Left lung (tissue), 10 donors: Measurements from ENCODE around the gene CRHR2. TPM values are rescaled to one million over a fixed set of nuclear protein-coding genes. Genes with fewer than 3 reads are reported as not detected.

Experiments
- ATAC-seq: fragments of 200-7000 bp; cut with Tn5 transposase; one replicate; pipeline ENCODE4 v1.9.1; 2020; ENCODE audit warnings: moderate library complexity
- DNase-seq, 4 donors: peaks; one replicate each; pipeline ENCODE4 v3.0.0-alpha.2; 2013 to 2020
- H3K27ac ChIP-seq, 2 donors: fragments of 200-600 bp; sonication (generic) in 1 of 2; one replicate each; pipeline versions ENCODE4 v1.5.0 to v1.8.0; 2020 to 2021
- H3K27me3 ChIP-seq, 2 donors: fragments of 200-600 bp; sonication (generic) in 1 of 2; one replicate each; pipeline versions ENCODE4 v1.5.0 to v1.8.0; 2020 to 2021
- H3K36me3 ChIP-seq, 2 donors: fragments of 200-600 bp; sonication (generic) in 1 of 2; one replicate each; pipeline versions ENCODE4 v1.5.0 to v1.8.0; 2020 to 2021
- H3K4me1 ChIP-seq, 2 donors: fragments of 200-600 bp; one replicate each; pipeline ENCODE4 v1.8.0; 2021
- H3K4me3 ChIP-seq, 2 donors: fragments of 200-600 bp; sonication (generic) in 1 of 2; one replicate each; pipeline versions ENCODE4 v1.5.0 to v1.8.0; 2020 to 2021; ENCODE audit warnings: mild to moderate bottlenecking in 1 of 2
- H3K9me3 ChIP-seq, 2 donors: fragments of 200-600 bp; sonication (generic) in 1 of 2; one replicate each; pipeline versions ENCODE4 v1.5.0 to v1.8.0; 2020 to 2021
- intact Hi-C, 2 donors: fragments of 100-400 bp; cut with DNase I; formaldehyde crosslinking; loops; one replicate each; pipeline versions ENCODE4 v1.11.2 to v1.14.2; 2022
- polyA plus RNA-seq, 6 donors: library from polyadenylated mRNA; unstranded; fragments of 120-200 nt; gene quantifications; one replicate each; pipeline ENCODE4 v1.2.1, GENCODE V29; 2013; ENCODE audit not compliant: insufficient read length in 6 of 6
- total RNA-seq, 2 donors: library from RNA; stranded (reverse); fragmentation: NEBNext Ultra II Directional; extraction: Animal tissue kit (Norgen Biotek cat#: 25700); gene quantifications; one replicate each; pipeline ENCODE4 v1.2.1, GENCODE V29; 2021
- TF ChIP-seq, protein P1 (sequence below), 2 donors: fragments of 200-600 bp; sonication (generic) in 1 of 2; IDR thresholded peaks; one replicate each; pipeline versions ENCODE4 v1.5.0 to v1.8.0; 2021; ENCODE audit warnings: antibody characterized with exemption in 2 of 2
- donor health status: DM: no; HTN: yes; CAD: no.
- donor health status: DM: no; HTN: no; CAD: no.

CRHR2 gene
- total and polyA plus RNA-seq, 8 donors = 0.15 to 0.41 (median 0.24) TPM; not detected in 1

DNA sequence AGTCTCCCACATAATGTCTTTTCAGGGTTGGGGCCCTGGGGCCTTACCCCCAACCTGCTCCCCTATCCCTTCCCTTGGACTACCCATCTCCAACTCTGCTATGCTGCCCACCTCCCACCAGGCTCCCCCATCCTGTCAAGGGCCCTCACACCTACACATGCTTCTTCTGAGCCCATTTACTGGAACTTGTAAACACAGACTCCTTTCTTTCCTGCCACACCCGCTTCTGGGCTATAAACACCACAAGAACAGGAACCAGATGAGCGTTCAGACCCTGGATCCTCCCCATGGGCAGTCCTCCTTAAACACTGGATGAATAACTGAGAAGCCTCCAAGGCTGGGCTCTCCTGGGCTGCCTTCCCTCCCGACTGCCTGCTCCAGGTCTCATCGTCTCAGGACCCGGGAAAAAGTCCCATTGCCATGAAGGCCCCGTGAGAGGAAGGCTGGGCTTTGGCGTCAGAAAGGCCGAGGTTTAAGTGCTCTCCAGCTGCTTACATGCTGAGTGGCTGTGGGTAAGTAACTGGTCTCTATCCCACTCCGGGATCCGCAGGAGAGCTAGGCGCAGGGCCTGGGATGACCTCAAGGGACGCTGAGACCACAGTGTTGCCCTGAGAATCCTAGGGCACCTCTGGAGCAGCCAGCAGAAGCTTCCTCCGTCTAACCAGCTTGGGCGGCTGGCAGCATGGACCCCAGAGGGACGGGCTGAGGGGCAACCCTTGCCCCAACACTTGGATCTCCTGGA lies 15.6 kb upstream of the CRHR2 start:
- no peaks in the 10 kb centered on the region for H3K9me3 ChIP-seq
- H3K27me3 ChIP-seq = no peaks in the 10 kb centered on the region
- H3K4me3 ChIP-seq = peak overlapping the region in 1 of 2 donors; percentile 6
- peak overlapping the region in 1 of 2 donors; percentile 51 for H3K27ac ChIP-seq
- DNase-seq = no peak
- peak; percentile 34 for ATAC-seq
- H3K4me1 ChIP-seq = peaks cover 0 to 5% of the 10 kb centered on the region in 2 donors
- intact Hi-C loops = no loop called here
- TF ChIP-seq, protein P1, sequence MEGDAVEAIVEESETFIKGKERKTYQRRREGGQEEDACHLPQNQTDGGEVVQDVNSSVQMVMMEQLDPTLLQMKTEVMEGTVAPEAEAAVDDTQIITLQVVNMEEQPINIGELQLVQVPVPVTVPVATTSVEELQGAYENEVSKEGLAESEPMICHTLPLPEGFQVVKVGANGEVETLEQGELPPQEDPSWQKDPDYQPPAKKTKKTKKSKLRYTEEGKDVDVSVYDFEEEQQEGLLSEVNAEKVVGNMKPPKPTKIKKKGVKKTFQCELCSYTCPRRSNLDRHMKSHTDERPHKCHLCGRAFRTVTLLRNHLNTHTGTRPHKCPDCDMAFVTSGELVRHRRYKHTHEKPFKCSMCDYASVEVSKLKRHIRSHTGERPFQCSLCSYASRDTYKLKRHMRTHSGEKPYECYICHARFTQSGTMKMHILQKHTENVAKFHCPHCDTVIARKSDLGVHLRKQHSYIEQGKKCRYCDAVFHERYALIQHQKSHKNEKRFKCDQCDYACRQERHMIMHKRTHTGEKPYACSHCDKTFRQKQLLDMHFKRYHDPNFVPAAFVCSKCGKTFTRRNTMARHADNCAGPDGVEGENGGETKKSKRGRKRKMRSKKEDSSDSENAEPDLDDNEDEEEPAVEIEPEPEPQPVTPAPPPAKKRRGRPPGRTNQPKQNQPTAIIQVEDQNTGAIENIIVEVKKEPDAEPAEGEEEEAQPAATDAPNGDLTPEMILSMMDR (IDR thresholded peaks at IDR 0.05) = no peak
- no peaks in the 10 kb centered on the region for H3K36me3 ChIP-seq

DNA sequence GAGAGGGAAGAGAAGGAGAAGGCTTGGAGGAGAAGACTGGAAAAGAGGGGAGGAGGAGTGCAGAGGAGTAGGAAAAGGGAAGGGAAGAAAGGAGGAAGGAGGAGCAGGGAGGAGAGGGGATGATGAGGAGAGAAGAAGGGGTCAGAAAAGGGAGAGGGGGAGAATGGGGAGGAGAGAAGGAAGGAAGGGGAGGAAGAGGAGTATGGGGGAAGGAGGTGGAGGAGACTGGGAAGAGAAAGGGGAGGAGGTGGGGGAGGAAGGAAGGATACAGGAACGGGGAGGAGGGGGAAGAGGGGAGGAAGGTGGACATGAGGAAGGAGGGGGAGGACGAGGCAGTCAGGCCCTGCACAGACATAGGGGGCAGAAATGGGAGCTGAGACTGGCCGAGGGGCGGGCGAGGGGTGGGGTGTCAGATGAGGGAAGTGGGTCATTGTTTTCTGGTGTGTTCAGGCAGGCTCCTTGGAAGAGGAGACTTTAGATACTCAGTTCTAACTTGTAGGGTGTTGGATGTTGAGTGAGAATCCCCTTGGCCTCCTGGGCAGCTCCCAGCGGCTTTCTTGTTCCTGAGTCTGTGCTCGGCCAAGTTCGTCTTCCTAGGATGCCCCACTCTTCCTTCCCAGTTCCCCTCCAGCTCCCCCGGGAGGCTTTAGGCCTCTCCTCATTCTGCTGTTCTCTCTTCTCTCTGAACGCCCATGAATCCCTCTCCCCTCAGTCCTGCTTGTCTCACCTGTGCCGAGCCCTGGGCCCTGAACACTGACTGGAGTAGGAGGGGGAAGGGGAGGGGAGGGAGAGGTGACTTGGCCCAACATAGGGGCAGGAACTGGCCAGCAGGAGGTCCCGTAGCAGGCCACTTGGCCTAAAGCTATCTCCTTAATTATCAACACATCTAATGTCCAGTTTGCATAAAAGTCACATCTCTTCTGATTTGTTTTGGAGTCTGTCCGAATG lies 12.8 kb upstream of the CRHR2 start:
- no peak for ATAC-seq
- TF ChIP-seq, protein P1 (IDR thresholded peaks at IDR 0.05) = no peak
- no peaks in the 10 kb centered on the region for H3K9me3 ChIP-seq
- peaks cover 0 to 5% of the 10 kb centered on the region in 2 donors for H3K4me1 ChIP-seq
- H3K27ac ChIP-seq = no peak overlapping the region
- H3K36me3 ChIP-seq = no peaks in the 10 kb centered on the region
- DNase-seq = no peak
- no peaks in the 10 kb centered on the region for H3K27me3 ChIP-seq
- intact Hi-C loops = no loop called here
- H3K4me3 ChIP-seq = no peak overlapping the region

DNA sequence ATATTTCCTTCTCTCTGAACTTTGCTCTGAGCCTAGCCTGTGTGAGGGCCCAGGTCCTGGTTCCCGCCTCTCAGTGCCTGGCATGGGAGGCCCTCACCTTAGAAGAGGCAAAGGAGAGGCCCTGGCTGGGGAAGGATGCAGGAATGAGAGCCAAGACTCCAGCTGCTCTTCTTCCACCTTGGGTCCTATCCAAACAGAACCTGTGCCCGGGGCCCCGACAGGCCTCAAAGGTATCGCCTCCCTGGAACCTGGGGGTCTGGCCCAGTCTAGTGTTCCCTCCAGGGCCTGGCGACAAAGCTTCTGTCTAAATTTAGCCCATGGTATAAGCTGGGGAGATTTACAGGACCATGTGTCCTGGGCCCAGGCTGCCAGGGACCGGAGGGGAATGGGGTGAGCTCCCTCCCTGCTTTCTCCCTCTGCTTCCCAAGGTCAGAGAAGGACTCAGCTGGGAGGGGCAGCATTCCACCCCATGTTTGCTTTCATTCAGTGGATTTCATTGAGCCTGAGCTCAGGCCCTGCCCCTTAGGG lies 12.0 kb upstream of the CRHR2 start:
- H3K27me3 ChIP-seq = no peaks in the 10 kb centered on the region
- H3K4me3 ChIP-seq = no peak overlapping the region
- no peak overlapping the region for H3K27ac ChIP-seq
- peak; percentile 50 for ATAC-seq
- intact Hi-C loops = no loop called here
- H3K4me1 ChIP-seq = peaks cover 0 to 5% of the 10 kb centered on the region in 2 donors
- no peak for DNase-seq
- no peaks in the 10 kb centered on the region for H3K9me3 ChIP-seq
- no peaks in the 10 kb centered on the region for H3K36me3 ChIP-seq
- TF ChIP-seq, protein P1 (IDR thresholded peaks at IDR 0.05) = no peak

DNA sequence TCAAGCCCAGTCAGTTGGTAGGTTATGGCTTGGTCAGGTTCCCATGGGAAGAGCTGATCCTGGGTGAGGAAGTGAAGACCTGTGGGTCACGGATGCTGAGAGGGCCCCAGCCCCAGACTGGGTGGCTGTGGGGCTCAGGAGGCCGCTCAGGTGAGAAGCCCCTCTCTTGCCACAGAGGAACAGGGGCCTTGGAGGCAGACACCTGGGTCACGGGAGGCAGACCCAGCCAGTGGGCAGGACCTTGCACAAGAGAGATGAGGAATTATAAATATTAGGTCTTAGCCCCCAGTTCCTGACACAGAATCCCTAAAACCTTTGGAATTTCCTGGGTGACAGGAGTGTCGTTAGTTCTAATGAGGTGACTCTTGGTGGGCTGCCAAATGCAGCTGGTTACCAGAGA lies 10.6 kb upstream of the CRHR2 start:
- ATAC-seq = no peak

More for the DNA sequence above, 10.6 kb upstream of the CRHR2 start:
- intact Hi-C loops = no loop called here
- H3K27me3 ChIP-seq = no peaks in the 10 kb centered on the region
- H3K4me1 ChIP-seq = peaks cover 0 to 5% of the 10 kb centered on the region in 2 donors
- H3K4me3 ChIP-seq = no peak overlapping the region
- no peak for DNase-seq
- H3K27ac ChIP-seq = no peak overlapping the region
- no peaks in the 10 kb centered on the region for H3K36me3 ChIP-seq
- TF ChIP-seq, protein P1 (IDR thresholded peaks at IDR 0.05) = no peak
- H3K9me3 ChIP-seq = no peaks in the 10 kb centered on the region
